ENCODE data around the gene TGM1.

GRCh38 chr14:24271834-24272263, 8.9 kb upstream of the TGM1 start:
- TF ChIP-seq MYC (IDR thresholded peaks at IDR 0.05; ENCODE audit: low read depth, low read length): no peak; the same call in 1 of the 2 replicates
- no peak for TF ChIP-seq CTCF (IDR thresholded peaks at IDR 0.05; ENCODE audit: low read depth, low read length)
- TF ChIP-seq POLR2A (IDR thresholded peaks at IDR 0.05; ENCODE audit: extremely low read depth, insufficient read length): no peak
